Dermis microvascular lymphatic vessel endothelial cell (primary cell): ENCODE results near the gene FLRT1. TPM values are rescaled to one million over a fixed set of nuclear protein-coding genes. Genes with fewer than 3 reads are reported as not detected.
A peak's percentile ranks its signal among the peaks of the same experiment; 100 is the strongest.

Experiments used
- DNase-seq, 2 donors: peaks; one replicate each; pipeline versions ENCODE4 v3.0.0 to v3.0.0-alpha.2; 2010; ENCODE audit warnings: low read depth in 2 of 2
- total RNA-seq: library from RNA; depleted of rRNA; stranded (reverse); fragments of >200 nt; gene quantifications from 2 replicates; pipeline ENCODE4 v1.2.1, GENCODE V29; 2014

FLRT1 gene
- total RNA-seq, 1 donor from 2014 or later, result not detected

DNA sequence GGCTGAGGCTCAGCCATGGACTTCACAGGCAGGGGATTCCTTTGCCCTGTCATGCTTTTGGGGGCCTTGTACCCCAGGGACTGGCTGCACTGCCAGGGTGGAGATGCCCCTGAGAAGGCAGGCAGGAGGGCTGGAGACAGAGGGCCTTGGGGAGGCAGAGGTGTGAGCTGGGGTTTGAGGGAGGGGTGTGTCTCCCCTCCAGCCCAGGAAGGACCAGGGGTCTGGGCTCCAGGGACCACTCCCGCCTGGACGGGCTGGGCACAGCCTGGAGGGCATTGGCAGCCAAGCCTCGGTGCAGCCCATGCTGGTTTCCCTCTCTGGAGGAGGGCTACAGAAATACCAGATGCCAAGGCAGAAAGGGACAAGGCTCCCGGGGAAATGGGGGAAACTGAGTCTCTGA lies 30.0 kb upstream of the FLRT1 start:
- no peak for DNase-seq

- DNase-seq, result no peak
These were observed 29.3 kb upstream of the FLRT1 start for GRCh38 chr11:64006398-64006797.

DNA sequence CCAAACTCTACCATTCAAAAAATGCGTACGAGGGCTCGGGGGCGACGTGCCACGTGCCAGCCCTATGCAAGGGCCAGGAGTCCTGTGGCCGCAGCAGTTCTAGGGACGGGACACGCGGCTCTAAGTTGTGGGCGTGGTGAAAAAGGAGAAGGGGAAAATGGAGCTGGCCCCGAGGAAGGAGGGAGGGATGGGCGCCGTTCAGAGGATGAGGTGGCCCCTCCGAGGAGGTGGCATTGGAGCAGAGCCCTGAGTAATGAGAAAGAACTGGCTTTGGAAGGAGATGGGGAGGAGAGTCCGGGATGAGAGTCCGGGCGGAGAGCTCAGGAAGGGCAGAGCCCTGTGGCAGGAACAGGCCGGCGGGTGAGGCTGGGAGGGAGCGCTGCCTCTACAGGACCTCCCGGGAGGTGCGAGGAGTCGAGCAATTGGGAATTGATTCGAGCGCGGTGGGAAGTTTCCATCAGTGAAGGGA lies 28.5 kb upstream of the FLRT1 start:
- DNase-seq, result no peak

DNA sequence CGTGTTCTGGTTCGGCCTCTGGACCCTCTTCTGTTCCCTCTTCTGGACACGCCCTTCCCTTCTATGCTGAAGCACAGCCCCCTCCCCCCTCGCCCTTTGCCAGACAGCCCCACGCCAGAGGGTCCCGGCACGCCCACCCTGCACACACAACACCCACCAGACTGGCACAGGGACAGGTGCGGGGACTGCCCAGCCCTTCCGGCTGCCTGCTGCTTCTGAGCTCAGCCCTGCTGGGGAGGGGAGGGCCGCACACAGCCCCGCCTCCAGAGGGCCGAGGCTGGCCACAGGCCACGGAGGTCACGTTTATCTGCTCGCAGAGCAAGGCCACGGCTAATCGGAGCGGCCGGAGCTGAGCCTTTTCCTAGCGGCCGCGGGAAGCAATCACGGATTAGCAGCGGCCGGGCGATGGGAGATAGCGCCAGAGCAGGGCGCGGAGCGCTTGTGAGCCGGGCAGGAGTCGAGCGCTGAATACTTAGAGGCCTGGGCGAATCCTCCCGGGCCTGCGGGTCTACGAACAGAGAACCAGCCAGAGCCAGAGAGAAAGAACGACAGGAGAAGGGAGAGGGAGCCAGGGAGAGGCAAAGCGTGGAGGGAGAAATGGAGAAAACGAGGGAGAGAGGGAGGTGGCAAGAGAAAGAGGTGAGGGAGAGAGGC lies 28.0 kb upstream of the FLRT1 start:
- peak; percentile 36 to 59 for DNase-seq

- DNase-seq, result no peak
These were observed 27.3 kb upstream of the FLRT1 start for GRCh38 chr11:64008283-64008913.

DNA sequence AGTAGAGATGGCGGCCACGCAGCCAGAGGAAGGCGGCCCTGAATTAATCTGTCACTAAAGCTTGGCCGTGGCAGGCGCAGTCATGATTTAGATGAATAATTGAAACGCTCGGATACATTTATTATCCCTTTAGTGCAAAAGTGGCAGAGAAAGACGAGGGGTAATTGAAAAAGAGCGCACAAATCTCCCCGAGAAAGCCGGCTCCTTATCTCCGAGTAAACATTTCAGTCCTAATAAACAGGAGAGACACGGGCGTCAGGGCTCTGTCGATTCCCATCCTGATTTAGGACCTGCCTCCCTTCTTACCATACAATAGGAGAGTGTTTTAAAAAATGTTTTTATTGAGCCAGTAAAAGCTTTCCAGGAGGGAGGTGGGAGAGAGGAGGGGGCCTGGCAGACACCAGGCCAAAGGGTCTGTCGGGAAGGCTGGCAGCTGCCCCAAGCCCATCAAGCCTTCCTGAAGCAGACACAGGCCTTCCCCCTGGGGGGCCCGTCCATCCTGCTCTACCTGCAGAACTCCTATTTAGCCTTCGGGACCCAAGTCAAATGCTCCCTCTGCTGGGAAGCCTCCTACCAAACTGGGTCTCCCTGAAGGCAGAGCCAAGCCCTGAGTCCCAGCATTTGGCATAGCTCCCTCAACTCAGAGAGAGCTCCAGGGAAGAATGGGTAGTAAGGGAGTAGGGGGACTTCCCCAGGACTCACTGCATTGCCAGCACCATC lies 26.7 kb upstream of the FLRT1 start:
- DNase-seq, result no peak

DNA sequence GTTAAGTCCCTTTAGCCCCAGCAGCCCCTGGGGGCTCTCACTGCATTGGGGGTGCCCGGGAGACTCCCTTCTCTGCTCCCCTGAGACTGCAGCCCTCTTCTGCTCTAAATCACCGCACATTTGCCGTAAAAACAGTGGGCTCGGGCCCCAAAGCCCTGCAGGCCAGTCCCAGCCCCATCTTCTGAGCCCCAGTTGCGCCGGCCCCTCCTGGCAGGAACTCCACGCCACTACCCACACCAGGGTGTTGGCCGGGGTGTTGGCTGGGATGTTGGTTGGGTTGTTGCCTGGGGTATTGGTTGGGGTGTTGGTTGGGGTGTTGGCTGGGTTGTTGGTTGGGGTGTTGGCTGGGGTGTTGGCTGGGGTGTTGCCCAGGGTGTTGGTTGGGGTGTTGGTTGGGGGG lies 26.0 kb upstream of the FLRT1 start:
- no peak for DNase-seq

GRCh38 chr11:64010783-64011182 lies 24.9 kb upstream of the FLRT1 start:
- DNase-seq, result no peak

GRCh38 chr11:64011371-64011770 lies 24.4 kb upstream of the FLRT1 start:
- DNase-seq, result no peak

- no peak for DNase-seq
These were observed 22.4 kb upstream of the FLRT1 start for GRCh38 chr11:64013141-64013896.

- no peak for DNase-seq
These were observed 21.4 kb upstream of the FLRT1 start for GRCh38 chr11:64014356-64014755.

GRCh38 chr11:64015510-64015909 lies 20.2 kb upstream of the FLRT1 start:
- no peak for DNase-seq

DNA sequence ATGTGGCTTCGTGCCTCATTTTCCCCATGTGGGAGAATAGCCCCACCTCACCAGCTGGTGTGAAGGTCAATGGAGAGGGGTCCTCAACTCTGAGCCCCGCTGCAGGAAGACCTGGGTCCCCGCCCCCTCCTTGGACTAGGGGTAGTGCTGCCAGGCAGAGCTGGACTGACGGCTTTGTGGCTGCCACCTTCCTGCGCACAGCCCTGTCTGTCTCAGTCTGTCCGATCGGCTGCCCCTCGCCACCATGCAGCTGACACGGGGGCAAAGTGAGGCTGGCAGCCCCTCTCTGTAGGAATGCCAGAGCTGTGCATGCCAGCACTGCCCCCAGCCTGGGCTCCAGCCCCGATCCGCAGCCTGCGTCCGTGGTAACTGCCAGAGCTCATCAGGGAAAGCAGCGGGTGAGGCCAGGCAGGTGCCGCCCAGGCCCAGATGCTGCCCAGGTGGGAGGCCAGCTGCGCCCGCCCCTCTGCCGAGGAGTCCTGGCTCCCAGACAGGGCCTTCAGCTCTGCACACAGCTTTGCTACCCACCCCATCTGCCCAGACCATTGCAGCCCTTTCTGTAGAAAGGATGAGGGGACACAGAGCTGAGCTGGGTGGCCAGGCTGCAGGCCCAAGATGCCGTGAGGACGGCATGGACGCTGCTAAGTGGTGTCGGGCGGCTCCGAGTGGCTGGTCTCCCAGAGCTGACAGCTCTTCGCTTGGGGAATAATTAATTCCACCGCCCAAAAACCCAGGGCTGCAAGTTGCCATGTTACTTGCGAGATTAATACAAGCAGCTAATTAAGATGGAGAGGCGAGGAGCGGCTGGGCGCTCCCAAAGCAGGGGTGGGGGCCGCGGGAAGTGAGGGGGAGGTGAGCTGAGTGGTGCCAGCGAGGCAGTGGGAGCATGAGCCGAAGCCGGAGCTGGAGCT lies 19.5 kb upstream of the FLRT1 start:
- DNase-seq, result no peak

- DNase-seq, result no peak
These were observed 17.8 kb upstream of the FLRT1 start for GRCh38 chr11:64017945-64018224.

GRCh38 chr11:64018310-64018709 lies 17.4 kb upstream of the FLRT1 start:
- no peak for DNase-seq

GRCh38 chr11:64019106-64020037 lies 16.4 kb upstream of the FLRT1 start:
- DNase-seq, result no peak

DNA sequence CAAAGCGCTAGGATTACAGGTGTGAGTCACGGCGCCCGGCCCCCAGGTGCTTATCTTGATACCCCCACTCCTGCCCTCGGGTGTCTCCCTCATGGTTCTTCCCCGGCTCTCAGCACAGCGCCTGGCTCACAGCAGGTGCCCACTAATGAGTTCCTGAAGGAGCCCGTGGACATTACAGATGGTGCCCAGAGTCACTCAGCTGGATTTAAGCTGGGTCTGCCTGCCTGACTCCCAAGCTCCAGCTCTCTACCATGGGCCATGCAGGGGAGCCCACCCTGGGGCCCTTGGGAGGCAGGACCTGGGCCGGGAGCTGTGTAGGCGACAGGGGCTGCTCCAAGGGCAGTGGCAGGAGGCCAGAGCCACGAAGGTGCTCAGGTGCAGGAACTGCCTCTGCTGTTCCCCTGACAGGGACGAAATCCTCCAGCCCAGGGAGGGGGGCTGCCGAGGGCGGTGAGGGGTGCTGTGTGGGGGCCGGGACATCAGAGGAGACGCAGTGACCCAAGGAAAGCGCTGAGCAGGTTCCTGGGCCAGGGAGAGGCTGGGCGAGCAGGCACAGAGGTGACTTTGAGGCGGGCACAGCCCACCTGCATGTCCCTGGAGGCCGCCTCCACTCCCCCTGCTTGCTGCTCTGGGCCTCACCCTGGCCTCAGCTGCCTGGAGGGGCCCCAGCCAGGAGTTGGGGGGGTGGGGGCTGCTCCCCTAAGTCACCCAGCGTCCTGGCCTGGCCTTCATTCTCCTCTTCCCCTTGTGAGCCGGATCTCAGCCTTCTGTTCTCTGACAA lies 14.6 kb upstream of the FLRT1 start:
- DNase-seq, result no peak

DNA sequence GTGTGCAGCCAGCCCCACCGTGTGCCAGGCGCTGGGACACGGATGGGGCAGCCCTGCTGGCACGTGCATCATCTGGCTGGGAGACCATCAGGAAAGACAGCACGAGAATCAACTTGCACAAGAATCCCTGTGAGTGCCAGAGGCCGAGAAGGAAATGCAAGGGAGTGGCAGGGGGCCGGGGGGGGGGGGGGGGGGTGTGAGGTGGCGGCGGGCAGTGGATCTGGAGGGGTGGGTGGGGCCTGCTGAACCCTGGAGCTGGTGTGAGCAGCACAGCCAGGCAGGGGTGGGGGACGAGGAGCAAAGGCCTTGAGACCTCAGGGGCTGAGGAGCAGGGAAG lies 14.0 kb upstream of the FLRT1 start:
- DNase-seq, result no peak

- no peak for DNase-seq
These were observed 13.5 kb upstream of the FLRT1 start for GRCh38 chr11:64022125-64022784.
